ENCODE results near the gene SCAPER. TPM values are rescaled to one million over a fixed set of nuclear protein-coding genes. Genes with fewer than 3 reads are reported as not detected.

The SCAPER gene
- total and polyA plus RNA-seq, 2 experiments from 2014 or later, result 27.0 to 35.7 TPM

GRCh38 chr15:76377217-76377616 lies 527.9 kb downstream of the SCAPER start:
- TF ChIP-seq, protein P1, sequence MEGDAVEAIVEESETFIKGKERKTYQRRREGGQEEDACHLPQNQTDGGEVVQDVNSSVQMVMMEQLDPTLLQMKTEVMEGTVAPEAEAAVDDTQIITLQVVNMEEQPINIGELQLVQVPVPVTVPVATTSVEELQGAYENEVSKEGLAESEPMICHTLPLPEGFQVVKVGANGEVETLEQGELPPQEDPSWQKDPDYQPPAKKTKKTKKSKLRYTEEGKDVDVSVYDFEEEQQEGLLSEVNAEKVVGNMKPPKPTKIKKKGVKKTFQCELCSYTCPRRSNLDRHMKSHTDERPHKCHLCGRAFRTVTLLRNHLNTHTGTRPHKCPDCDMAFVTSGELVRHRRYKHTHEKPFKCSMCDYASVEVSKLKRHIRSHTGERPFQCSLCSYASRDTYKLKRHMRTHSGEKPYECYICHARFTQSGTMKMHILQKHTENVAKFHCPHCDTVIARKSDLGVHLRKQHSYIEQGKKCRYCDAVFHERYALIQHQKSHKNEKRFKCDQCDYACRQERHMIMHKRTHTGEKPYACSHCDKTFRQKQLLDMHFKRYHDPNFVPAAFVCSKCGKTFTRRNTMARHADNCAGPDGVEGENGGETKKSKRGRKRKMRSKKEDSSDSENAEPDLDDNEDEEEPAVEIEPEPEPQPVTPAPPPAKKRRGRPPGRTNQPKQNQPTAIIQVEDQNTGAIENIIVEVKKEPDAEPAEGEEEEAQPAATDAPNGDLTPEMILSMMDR (IDR thresholded peaks at IDR 0.05; ENCODE audit: low read depth, low read length), result no peak
- H3K36me3 ChIP-seq, result peaks cover 2% of the 10 kb centered on the region

DNA sequence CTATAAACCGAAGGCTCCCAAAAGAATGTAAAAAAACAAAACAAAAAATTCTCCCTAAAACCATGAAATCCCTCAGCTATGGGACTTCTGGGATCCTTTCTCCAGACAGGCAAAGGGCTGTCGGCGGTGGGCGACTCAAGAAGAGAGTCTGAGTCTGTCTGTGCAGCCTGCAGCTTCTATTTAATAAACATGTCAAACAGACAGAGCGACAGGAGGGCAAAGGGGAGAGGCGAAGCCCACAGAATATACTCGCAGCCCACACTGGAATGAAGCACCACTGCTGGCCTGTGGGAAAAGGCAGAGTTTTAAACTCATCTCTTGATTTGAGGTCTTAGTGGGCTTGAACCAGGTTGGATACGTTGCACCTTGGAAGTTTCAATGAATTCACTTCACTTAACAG lies 528.3 kb downstream of the SCAPER start:
- H3K27ac ChIP-seq, result peak overlapping the region; percentile 5
- TF ChIP-seq, protein P1 (IDR thresholded peaks at IDR 0.05; ENCODE audit: low read depth, low read length), result no peak
- DNase-seq (ENCODE audit: low read depth in 1 of 2, low spot score in 1 of 2), result peak in 1 of 2 donors; percentile 16
- H3K27me3 ChIP-seq, result no peaks in the 10 kb centered on the region
- no peaks in the 10 kb centered on the region for H3K9me3 ChIP-seq (ENCODE audit: low read depth)
- no peak overlapping the region for H3K4me3 ChIP-seq
- H3K36me3 ChIP-seq, result peaks cover 2% of the 10 kb centered on the region
- peaks cover 24% of the 10 kb centered on the region for H3K4me1 ChIP-seq (ENCODE audit: low read depth)

More at GRCh38 chr15:76377217-76377616, 527.9 kb downstream of the SCAPER start:
- Histone ChIP-seq H3K4me3 (no peak overlapping the region), H3K27ac (peak overlapping the region; percentile 5), H3K4me1 (ENCODE audit: low read depth) (peaks cover 20% of the 10 kb centered on the region), H3K27me3 (no peaks in the 10 kb centered on the region), H3K9me3 (ENCODE audit: low read depth) (no peaks in the 10 kb centered on the region)
- DNase-seq (ENCODE audit: low read depth in 1 of 2, low spot score in 1 of 2), result no peak

GRCh38 chr15:76376029-76376428 lies 529.1 kb downstream of the SCAPER start:
- peaks cover 24% of the 10 kb centered on the region for H3K4me1 ChIP-seq (ENCODE audit: low read depth)
- no peak overlapping the region for H3K4me3 ChIP-seq
- peak in 1 of 2 donors; percentile 50 for DNase-seq (ENCODE audit: low read depth in 1 of 2, low spot score in 1 of 2)
- TF ChIP-seq, protein P1 (IDR thresholded peaks at IDR 0.05; ENCODE audit: low read depth, low read length), result no peak
- H3K9me3 ChIP-seq (ENCODE audit: low read depth), result no peaks in the 10 kb centered on the region
- no peaks in the 10 kb centered on the region for H3K27me3 ChIP-seq
- H3K36me3 ChIP-seq, result peaks cover 2% of the 10 kb centered on the region
- peak overlapping the region; percentile 55 for H3K27ac ChIP-seq

GRCh38 chr15:76368122-76368621 lies 537.0 kb downstream of the SCAPER start:
- H3K27me3 ChIP-seq, result no peaks in the 10 kb centered on the region
- no peak overlapping the region for H3K27ac ChIP-seq
- H3K36me3 ChIP-seq, result no peaks in the 10 kb centered on the region
- peak in 1 of 2 donors; percentile 41 for DNase-seq (ENCODE audit: low read depth in 1 of 2, low spot score in 1 of 2)
- H3K4me1 ChIP-seq (ENCODE audit: low read depth), result peaks cover 7% of the 10 kb centered on the region
- TF ChIP-seq, protein P1 (IDR thresholded peaks at IDR 0.05; ENCODE audit: low read depth, low read length), result no peak
- H3K4me3 ChIP-seq, result no peak overlapping the region
- no peaks in the 10 kb centered on the region for H3K9me3 ChIP-seq (ENCODE audit: low read depth)

DNA sequence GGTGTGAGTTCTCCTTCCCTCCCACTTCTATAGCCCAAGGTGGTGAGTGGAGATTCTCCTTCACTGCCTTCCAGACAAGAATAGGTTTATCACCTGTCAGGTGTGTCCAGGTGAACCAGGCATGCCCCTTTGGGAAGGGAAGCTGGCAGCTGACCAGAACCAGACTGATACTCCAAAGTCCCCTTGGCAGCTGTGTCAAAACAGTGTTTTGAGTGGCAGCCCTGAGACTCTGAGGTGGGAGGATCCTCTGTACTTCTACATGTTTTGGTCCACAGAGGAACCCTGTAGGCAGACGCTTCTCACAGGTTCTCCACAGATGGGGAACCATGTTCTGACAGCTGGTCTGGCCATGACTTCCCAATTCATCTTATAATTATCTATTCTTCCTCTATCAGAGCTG lies 538.4 kb downstream of the SCAPER start:
- H3K36me3 ChIP-seq, result no peaks in the 10 kb centered on the region
- H3K27me3 ChIP-seq, result no peaks in the 10 kb centered on the region
- no peaks in the 10 kb centered on the region for H3K4me1 ChIP-seq (ENCODE audit: low read depth)
- no peak overlapping the region for H3K4me3 ChIP-seq
- TF ChIP-seq, protein P1 (IDR thresholded peaks at IDR 0.05; ENCODE audit: low read depth, low read length), result no peak
- H3K27ac ChIP-seq, result no peak overlapping the region
- DNase-seq (ENCODE audit: low read depth in 1 of 2, low spot score in 1 of 2), result no peak
- H3K9me3 ChIP-seq (ENCODE audit: low read depth), result no peaks in the 10 kb centered on the region
